Sigmoid colon (tissue), 7 donors: ENCODE results near the gene PKMYT1. TPM values are rescaled to one million over a fixed set of nuclear protein-coding genes. Genes with fewer than 3 reads are reported as not detected.

ENCODE experiments used
- DNase-seq: peaks from one replicate; pipeline ENCODE4 v3.0.0-alpha.2; 2019
- H3K27ac ChIP-seq, 4 donors: fragments of 200-600 bp; sonication (generic); one replicate each; pipeline ENCODE4 v1.5.1; 2016 to 2019; ENCODE audit warnings: mild to moderate bottlenecking in 1 of 4
- H3K27me3 ChIP-seq, 3 donors: fragments of 200-600 bp; sonication (generic); one replicate each; pipeline ENCODE4 v1.5.1; 2019; ENCODE audit warnings: mild to moderate bottlenecking in 1 of 3
- H3K36me3 ChIP-seq, 4 donors: fragments of 200-600 bp; sonication (generic); one replicate each; pipeline ENCODE4 v1.5.1; 2016 to 2019
- H3K4me1 ChIP-seq, 4 donors: fragments of 200-600 bp; sonication (generic); one replicate each; pipeline ENCODE4 v1.5.1; 2017 to 2019
- H3K4me3 ChIP-seq, 4 donors: fragments of 200-600 bp; sonication (generic); one replicate each; pipeline ENCODE4 v1.5.1; 2017 to 2019; ENCODE audit warnings: mild to moderate bottlenecking in 2 of 4, moderate library complexity in 1 of 4
- H3K9me3 ChIP-seq, 4 donors: fragments of 200-600 bp in 3 of 4; sonication (generic) in 3 of 4; one replicate each; pipeline versions ENCODE4 v1.5.1 to v1.6.1; 2013 to 2019
- EP300 ChIP-seq, 4 donors: sonication (generic); formaldehyde crosslinking; IDR thresholded peaks; one replicate each; pipeline ENCODE4 v1.6.1; 2017; ENCODE audit warnings: antibody characterized with exemption in 4 of 4
- POLR2A ChIP-seq, 2 donors: fragments of 450-650 bp; IDR thresholded peaks; one replicate each; pipeline ENCODE4 v1.6.1; 2016; ENCODE audit warnings: antibody characterized with exemption in 2 of 2, mild to moderate bottlenecking in 2 of 2, moderate library complexity in 2 of 2
- POLR2AphosphoS5 ChIP-seq, 4 donors: sonication (generic); formaldehyde crosslinking; IDR thresholded peaks; one replicate each; pipeline ENCODE4 v1.6.1; 2017; ENCODE audit warnings: antibody characterized with exemption in 4 of 4
- WGBS, 2 donors: extraction: QIAGEN DNeasy Blood & Tissue Kit; methylation state at CpG; one replicate each; pipeline ENCODE4 v1.1.7; 2013; 5-methylcytosine and 5-hydroxymethylcytosine counted together
- intact Hi-C: fragments of 100-400 bp; cut with DNase I; formaldehyde crosslinking; loops from one replicate; pipeline ENCODE4 v1.15.1; 2023
- polyA plus RNA-seq, 3 donors: library from polyadenylated mRNA; stranded (reverse); fragments of 200-250 nt; gene quantifications; one replicate each; pipeline ENCODE4 v1.2.3, GENCODE V29; 2013
- total RNA-seq, 4 donors: library from RNA; depleted of rRNA; stranded (reverse); fragments of >200 nt; gene quantifications; one replicate each; pipeline ENCODE4 v1.1.0, GENCODE V29; 2016
- TF ChIP-seq, protein P1 (sequence below), 4 experiments: fragments of 450-650 bp in 3 of 4; fragments of 200-600 bp in 1 of 4; IDR thresholded peaks; one replicate each; pipeline ENCODE4 v1.5.1; 2016 to 2019; ENCODE audit warnings: antibody characterized with exemption in 4 of 4, mild to moderate bottlenecking in 3 of 4, moderate library complexity in 2 of 4
- donor health status: healthy with polysubstance abuse.
- donor health status: Bipolar disorder and iron deficiency.
- donor health status: healthy.

Gene PKMYT1
- total and polyA plus RNA-seq, 7 donors, result 0.95 to 33.1 (median 2.9) TPM; not detected in 3

GRCh38 chr16:2955779-2956578, 24.3 kb downstream of the PKMYT1 start:
- Histone ChIP-seq H3K36me3 (no peaks in the 10 kb centered on the region), H3K27ac (no peak overlapping the region), H3K27me3 (peaks cover 0 to 60% (median 45%) of the 10 kb centered on the region in 3 donors), H3K4me3 (no peak overlapping the region), H3K4me1 (no peaks in the 10 kb centered on the region), H3K9me3 (no peaks in the 10 kb centered on the region)
- no peak for TF ChIP-seq EP300 (IDR thresholded peaks at IDR 0.05)
- TF ChIP-seq, protein P1, sequence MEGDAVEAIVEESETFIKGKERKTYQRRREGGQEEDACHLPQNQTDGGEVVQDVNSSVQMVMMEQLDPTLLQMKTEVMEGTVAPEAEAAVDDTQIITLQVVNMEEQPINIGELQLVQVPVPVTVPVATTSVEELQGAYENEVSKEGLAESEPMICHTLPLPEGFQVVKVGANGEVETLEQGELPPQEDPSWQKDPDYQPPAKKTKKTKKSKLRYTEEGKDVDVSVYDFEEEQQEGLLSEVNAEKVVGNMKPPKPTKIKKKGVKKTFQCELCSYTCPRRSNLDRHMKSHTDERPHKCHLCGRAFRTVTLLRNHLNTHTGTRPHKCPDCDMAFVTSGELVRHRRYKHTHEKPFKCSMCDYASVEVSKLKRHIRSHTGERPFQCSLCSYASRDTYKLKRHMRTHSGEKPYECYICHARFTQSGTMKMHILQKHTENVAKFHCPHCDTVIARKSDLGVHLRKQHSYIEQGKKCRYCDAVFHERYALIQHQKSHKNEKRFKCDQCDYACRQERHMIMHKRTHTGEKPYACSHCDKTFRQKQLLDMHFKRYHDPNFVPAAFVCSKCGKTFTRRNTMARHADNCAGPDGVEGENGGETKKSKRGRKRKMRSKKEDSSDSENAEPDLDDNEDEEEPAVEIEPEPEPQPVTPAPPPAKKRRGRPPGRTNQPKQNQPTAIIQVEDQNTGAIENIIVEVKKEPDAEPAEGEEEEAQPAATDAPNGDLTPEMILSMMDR (IDR thresholded peaks at IDR 0.05), result no peak
- TF ChIP-seq POLR2A (IDR thresholded peaks at IDR 0.05), result no peak
- TF ChIP-seq POLR2AphosphoS5 (IDR thresholded peaks at IDR 0.05), result no peak
- DNase-seq, result no peak
- WGBS, 2 donors, result 25 to 26% methylated on average over 21 of the region's 21 CpGs
- intact Hi-C loops, result no loop called here

GRCh38 chr16:2955438-2955778, 24.8 kb downstream of the PKMYT1 start:
- peaks cover 0 to 55% (median 39%) of the 10 kb centered on the region in 3 donors for H3K27me3 ChIP-seq
- H3K36me3 ChIP-seq, result no peaks in the 10 kb centered on the region
- H3K9me3 ChIP-seq, result no peaks in the 10 kb centered on the region
- no peak for DNase-seq
- no peak for TF ChIP-seq EP300 (IDR thresholded peaks at IDR 0.05)
- no peak for TF ChIP-seq POLR2AphosphoS5 (IDR thresholded peaks at IDR 0.05)
- H3K4me3 ChIP-seq, result no peak overlapping the region
- intact Hi-C loops, result no loop called here
- no peaks in the 10 kb centered on the region for H3K4me1 ChIP-seq
- no peak overlapping the region for H3K27ac ChIP-seq
- WGBS, 2 donors, result 31 to 49% methylated on average over 10 of the region's 10 CpGs

DNA sequence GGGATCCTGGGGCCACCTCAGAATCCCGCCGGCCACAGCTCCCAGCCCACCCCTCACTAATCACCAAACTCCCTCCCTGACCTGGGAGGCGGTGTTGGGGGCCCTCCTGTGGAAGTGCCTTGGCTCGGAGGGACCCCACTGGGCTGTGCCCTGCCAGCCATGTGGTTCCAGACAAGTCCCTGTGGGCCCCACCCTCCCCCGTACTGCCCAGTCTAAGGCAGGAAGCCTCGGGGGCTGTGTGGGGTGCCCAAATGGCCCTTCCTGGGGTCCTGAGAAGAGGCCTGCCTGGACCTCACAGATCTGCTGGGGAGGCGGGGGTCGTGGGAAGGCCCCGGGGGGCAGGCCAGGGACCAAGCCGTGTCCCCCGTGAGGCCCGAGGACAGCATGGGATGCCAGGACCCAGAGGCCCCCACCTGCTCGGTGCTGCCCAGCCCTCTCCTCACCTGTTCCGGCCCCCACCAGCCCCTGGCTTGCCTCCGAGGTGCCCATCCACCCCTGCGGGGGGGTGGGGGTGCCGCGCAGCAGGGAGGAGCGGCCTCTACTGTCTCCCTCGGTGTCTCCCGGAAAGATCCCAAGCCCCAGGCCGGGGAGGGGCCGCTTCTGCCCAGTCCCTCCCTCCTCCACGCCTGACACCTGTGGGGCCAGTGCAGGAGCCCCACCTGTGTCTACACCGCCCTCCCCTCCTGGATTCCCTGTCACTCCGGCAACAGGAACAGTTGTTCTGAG, 25.4 kb downstream of the PKMYT1 start:
- Histone ChIP-seq H3K4me3 (no peak overlapping the region), H3K27ac (no peak overlapping the region), H3K9me3 (no peaks in the 10 kb centered on the region), H3K36me3 (peaks cover 0 to 5% (median 0%) of the 10 kb centered on the region in 4 donors), H3K27me3 (peaks cover 0 to 50% (median 33%) of the 10 kb centered on the region in 3 donors), H3K4me1 (no peaks in the 10 kb centered on the region)
- intact Hi-C loops, result no loop called here
- DNase-seq, result no peak
- TF ChIP-seq EP300 (IDR thresholded peaks at IDR 0.05), result no peak
- no peak for TF ChIP-seq POLR2AphosphoS5 (IDR thresholded peaks at IDR 0.05)
- 33 to 67% methylated on average over 26 of the region's 26 CpGs for WGBS, 2 donors

GRCh38 chr16:2953706-2954627, 26.3 kb downstream of the PKMYT1 start:
- intact Hi-C loops, result no loop called here
- peaks cover 0 to 13% (median 0%) of the 10 kb centered on the region in 4 donors for H3K36me3 ChIP-seq
- H3K9me3 ChIP-seq, result no peaks in the 10 kb centered on the region
- WGBS, 2 donors, result 63 to 66% methylated on average over 31 of the region's 31 CpGs
- no peak for TF ChIP-seq POLR2A (IDR thresholded peaks at IDR 0.05)
- no peak for TF ChIP-seq POLR2AphosphoS5 (IDR thresholded peaks at IDR 0.05)
- TF ChIP-seq, protein P1 (IDR thresholded peaks at IDR 0.05), result no peak
- no peak for TF ChIP-seq EP300 (IDR thresholded peaks at IDR 0.05)
- DNase-seq, result no peak
- H3K27me3 ChIP-seq, result peaks cover 0 to 47% (median 32%) of the 10 kb centered on the region in 3 donors
- no peak overlapping the region for H3K27ac ChIP-seq
- no peaks in the 10 kb centered on the region for H3K4me1 ChIP-seq
- no peak overlapping the region for H3K4me3 ChIP-seq

DNA sequence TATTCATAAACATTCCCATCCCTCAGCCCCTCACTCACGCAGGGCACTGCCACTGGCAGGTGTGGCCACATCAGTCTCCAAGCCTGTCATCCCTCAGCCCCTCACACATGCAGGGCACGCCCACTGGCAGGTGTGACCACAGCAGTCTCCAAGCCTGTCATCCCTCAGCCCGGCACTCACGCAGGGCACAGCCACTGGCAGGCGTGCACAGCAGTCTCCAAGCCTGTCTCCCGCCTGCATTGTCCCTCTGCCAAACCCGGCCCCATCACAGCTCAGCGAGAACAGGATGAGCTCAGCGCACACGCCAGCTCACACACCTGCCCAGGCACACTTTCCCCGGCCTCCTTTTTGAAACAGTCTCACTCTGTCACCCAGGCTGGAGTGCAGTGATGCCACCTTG, 27.6 kb downstream of the PKMYT1 start:
- peaks cover 0 to 34% (median 29%) of the 10 kb centered on the region in 3 donors for H3K27me3 ChIP-seq
- H3K36me3 ChIP-seq, result peaks cover 0 to 18% (median 0%) of the 10 kb centered on the region in 4 donors
- H3K27ac ChIP-seq, result no peak overlapping the region
- no peaks in the 10 kb centered on the region for H3K4me1 ChIP-seq
- WGBS, 2 donors, result 11 to 53% methylated on average over 11 of the region's 11 CpGs
- no peaks in the 10 kb centered on the region for H3K9me3 ChIP-seq
- DNase-seq, result no peak
- no peak overlapping the region for H3K4me3 ChIP-seq
- TF ChIP-seq POLR2AphosphoS5 (IDR thresholded peaks at IDR 0.05), result no peak
- TF ChIP-seq EP300 (IDR thresholded peaks at IDR 0.05), result no peak
- no peak for TF ChIP-seq POLR2A (IDR thresholded peaks at IDR 0.05)
- TF ChIP-seq, protein P1 (IDR thresholded peaks at IDR 0.05), result no peak
- intact Hi-C loops, result no loop called here
